Colonic mucosa (tissue), 4 donors: ENCODE data around the gene TBC1D16. TPM values are rescaled to one million over a fixed set of nuclear protein-coding genes. Genes with fewer than 3 reads are reported as not detected.

Source experiments
- DNase-seq: peaks from one replicate; pipeline ENCODE4 v3.0.0-alpha.2; 2020
- H3K27ac ChIP-seq: fragments of 200-600 bp; one replicate; pipeline ENCODE4 v1.8.0; 2021
- H3K27me3 ChIP-seq: fragments of 200-600 bp; one replicate; pipeline ENCODE4 v1.8.0; 2021
- H3K36me3 ChIP-seq: fragments of 200-600 bp; one replicate; pipeline ENCODE4 v1.8.0; 2021
- H3K4me1 ChIP-seq: fragments of 200-600 bp; one replicate; pipeline ENCODE4 v1.8.0; 2021; ENCODE audit warnings: mild to moderate bottlenecking
- H3K4me3 ChIP-seq: fragments of 200-600 bp; one replicate; pipeline ENCODE4 v1.8.0; 2021
- H3K9ac ChIP-seq, 2 donors: one replicate each; pipeline ENCODE4 v1.7.0; 2013; ENCODE audit warnings: control low read depth in 2 of 2, low read depth in 2 of 2, low read length in 2 of 2
- H3K9me3 ChIP-seq: fragments of 200-600 bp; one replicate; pipeline ENCODE4 v1.8.0; 2021
- CTCF ChIP-seq: fragments of 200-600 bp; IDR thresholded peaks from one replicate; pipeline ENCODE4 v1.8.0; 2022; ENCODE audit warnings: antibody characterized with exemption, mild to moderate bottlenecking
- intact Hi-C: fragments of 100-400 bp; cut with DNase I; formaldehyde crosslinking; loops from one replicate; pipeline ENCODE4 v1.14.1; 2022
- total RNA-seq, 2 donors: library from RNA; stranded (reverse); fragmentation: NEBNext Ultra II Directional in 1 of 2; extraction: Animal tissue kit (Norgen Biotek cat#: 25700) in 1 of 2; gene quantifications; one replicate each; pipeline ENCODE4 v1.2.1, GENCODE V29; 2021
- donor health status: healthy.
- donor health status: DM: no; HTN: no; CAD: no.
- donor health status: DM: no; HTN: no; CAD: no.

The TBC1D16 gene
- total RNA-seq, 2 donors from 2014 or later: 14.4 to 19.8 TPM

GRCh38 chr17:79911430-79912399, 124.0 kb downstream of the TBC1D16 start:
- H3K27ac ChIP-seq: no peak overlapping the region
- no peaks in the 10 kb centered on the region for H3K4me1 ChIP-seq
- intact Hi-C loops: no loop called here
- no peaks in the 10 kb centered on the region for H3K36me3 ChIP-seq
- TF ChIP-seq CTCF: no peak
- no peak overlapping the region for H3K9ac ChIP-seq
- no peak for DNase-seq
- no peaks in the 10 kb centered on the region for H3K27me3 ChIP-seq
- H3K9me3 ChIP-seq: no peaks in the 10 kb centered on the region
- no peak overlapping the region for H3K4me3 ChIP-seq

- H3K9ac ChIP-seq: no peak overlapping the region
- no peaks in the 10 kb centered on the region for H3K36me3 ChIP-seq
- H3K4me3 ChIP-seq: no peak overlapping the region
- H3K9me3 ChIP-seq: no peaks in the 10 kb centered on the region
- no peak for DNase-seq
- no peak overlapping the region for H3K27ac ChIP-seq
- no peaks in the 10 kb centered on the region for H3K4me1 ChIP-seq
- H3K27me3 ChIP-seq: no peaks in the 10 kb centered on the region
- intact Hi-C loops: no loop called here
- no peak for TF ChIP-seq CTCF
Measured at GRCh38 chr17:79910985-79911361, 124.7 kb downstream of the TBC1D16 start.

GRCh38 chr17:79909121-79909520, 126.6 kb downstream of the TBC1D16 start:
- no peak for DNase-seq
- TF ChIP-seq CTCF: no peak
- no peaks in the 10 kb centered on the region for H3K4me1 ChIP-seq
- no peak overlapping the region for H3K9ac ChIP-seq
- no peaks in the 10 kb centered on the region for H3K27me3 ChIP-seq
- intact Hi-C loops: no loop called here
- H3K4me3 ChIP-seq: no peak overlapping the region
- H3K36me3 ChIP-seq: no peaks in the 10 kb centered on the region
- no peaks in the 10 kb centered on the region for H3K9me3 ChIP-seq
- H3K27ac ChIP-seq: no peak overlapping the region

- TF ChIP-seq CTCF: no peak
- Histone ChIP-seq H3K4me1 (no peaks in the 10 kb centered on the region), H3K4me3 (no peak overlapping the region), H3K36me3 (no peaks in the 10 kb centered on the region), H3K9me3 (no peaks in the 10 kb centered on the region), H3K27me3 (no peaks in the 10 kb centered on the region), H3K9ac (no peak overlapping the region), H3K27ac (no peak overlapping the region)
- DNase-seq: peak; percentile 67
- intact Hi-C loops: no loop called here
Measured at GRCh38 chr17:79907850-79908249, 127.8 kb downstream of the TBC1D16 start.

- H3K27ac ChIP-seq: no peak overlapping the region
- no peaks in the 10 kb centered on the region for H3K27me3 ChIP-seq
- no peak for TF ChIP-seq CTCF
- H3K9me3 ChIP-seq: no peaks in the 10 kb centered on the region
- H3K4me1 ChIP-seq: no peaks in the 10 kb centered on the region
- no peak overlapping the region for H3K4me3 ChIP-seq
- no peaks in the 10 kb centered on the region for H3K36me3 ChIP-seq
- DNase-seq: no peak
- no peak overlapping the region for H3K9ac ChIP-seq
- intact Hi-C loops: no loop called here
Measured at GRCh38 chr17:79907217-79907715, 128.4 kb downstream of the TBC1D16 start.
